A673 (cell line): ENCODE results near the gene SFXN5.

Experiments used
- CTCF ChIP-seq: fragments of 300-800, 200-600 bp; sonication (generic); conservative IDR thresholded peaks from 2 replicates; pipeline ENCODE4 v1.5.1; 2017; ENCODE audit warnings: low read depth, mild to moderate bottlenecking, antibody characterized with exemption, low read length, moderate library complexity, mixed read lengths
- EZH2 ChIP-seq: fragments of 200-600 bp; sonication (generic); IDR thresholded peaks from 2 replicates; pipeline ENCODE4 v1.6.1; 2017; ENCODE audit warnings: borderline replicate concordance, low read depth, mild to moderate bottlenecking, mixed read lengths, antibody characterized with exemption, low read length; ENCODE audit not compliant: poor library complexity, severe bottlenecking

GRCh38 chr2:72949642-72950041 is 121.9 kb downstream of the SFXN5 start:
- TF ChIP-seq CTCF (no peak), EZH2 (no peak)
